LNCaP clone FGC (cell line): ENCODE measurements around the gene AATF.

Experiments
- DNase-seq: peaks from one replicate; pipeline ENCODE4 v3.0.0-alpha.2; 2011; ENCODE audit warnings: low read depth
- H3K4me3 ChIP-seq: 2 replicates; pipeline ENCODE4 v1.5.1; 2011; ENCODE audit warnings: mild to moderate bottlenecking, low read depth, low read length, control low read depth
- CTCF ChIP-seq: IDR thresholded peaks from 2 replicates; pipeline ENCODE4 v1.5.1; 2012; ENCODE audit warnings: mild to moderate bottlenecking; ENCODE audit not compliant: control insufficient read depth, insufficient read depth; ENCODE audit errors: extremely low read depth

AATF gene

GRCh38 chr17:37100231-37100630, 151.5 kb downstream of the AATF start:
- TF ChIP-seq CTCF, result no peak
- no peak for DNase-seq
- H3K4me3 ChIP-seq, result no peak overlapping the region

GRCh38 chr17:37101306-37101705, 152.6 kb downstream of the AATF start:
- DNase-seq, result no peak
- TF ChIP-seq CTCF, result no peak
- no peak overlapping the region for H3K4me3 ChIP-seq

GRCh38 chr17:37103231-37103630, 154.5 kb downstream of the AATF start:
- no peak for DNase-seq
- no peak for TF ChIP-seq CTCF
- H3K4me3 ChIP-seq, result no peak overlapping the region

- no peak for TF ChIP-seq CTCF
- no peak overlapping the region for H3K4me3 ChIP-seq
- peak; percentile 60 for DNase-seq
These were observed 157.3 kb downstream of the AATF start for GRCh38 chr17:37106049-37106448.
